ENCODE data around the gene PIP4K2B. TPM values are rescaled to one million over a fixed set of nuclear protein-coding genes. Genes with fewer than 3 reads are reported as not detected.

The PIP4K2B gene
- total RNA-seq, 2 experiments from 2014 or later = 33.0 to 38.6 TPM

GRCh38 chr17:38720941-38721340 is 78.4 kb downstream of the PIP4K2B start:
- no peak overlapping the region for H3K27ac ChIP-seq (ENCODE audit: low read depth, low read length, poor library complexity, severe bottlenecking)
- peaks cover 16% of the 10 kb centered on the region for H3K4me1 ChIP-seq (ENCODE audit: insufficient read depth, low read length, poor library complexity, severe bottlenecking)
- ChIA-PET CTCF (ENCODE audit: unreplicated experiment) (no interaction called here), POLR2A (no interaction called here)
- no peak overlapping the region for H2AFZ ChIP-seq (ENCODE audit: low read length)
- DNase-seq (ENCODE audit: low spot score) = no peak
- H3K4me2 ChIP-seq (ENCODE audit: low read length) = no peak overlapping the region
- no peaks in the 10 kb centered on the region for H3K9me3 ChIP-seq (ENCODE audit: low read length)
- H3K79me2 ChIP-seq (ENCODE audit: insufficient read depth, low read depth, low read length) = no peaks in the 10 kb centered on the region
- no peaks in the 10 kb centered on the region for H3K9me2 ChIP-seq (ENCODE audit: insufficient read depth, low read length)
- intact Hi-C loops (cut with micrococcal nuclease; ENCODE audit: unreplicated experiment) = no loop called here
- TF ChIP-seq EZH2phosphoT487 (IDR thresholded peaks at IDR 0.05; ENCODE audit: borderline replicate concordance, low read depth, low read length) (no peak), CTCF (conservative IDR thresholded peaks at IDR 0.05; ENCODE audit: low read length) (no peak)
- H3K4me3 ChIP-seq (ENCODE audit: low read depth, low read length, poor library complexity, severe bottlenecking) = no peak overlapping the region
- peaks cover 79% of the 10 kb centered on the region for H3K36me3 ChIP-seq (ENCODE audit: insufficient read depth, low read length)
- BruUV-seq (replicated peaks) = no TSS peak
- no peaks in the 10 kb centered on the region for H4K20me1 ChIP-seq (ENCODE audit: insufficient read depth, low read length)

GRCh38 chr17:38719943-38720641 is 79.3 kb downstream of the PIP4K2B start:
- Histone ChIP-seq H3K27ac (ENCODE audit: low read depth, low read length, poor library complexity, severe bottlenecking) (no peak overlapping the region), H2AFZ (ENCODE audit: low read length) (no peak overlapping the region), H3K4me1 (ENCODE audit: insufficient read depth, low read length, poor library complexity, severe bottlenecking) (peaks cover 24% of the 10 kb centered on the region), H3K36me3 (ENCODE audit: insufficient read depth, low read length) (peaks cover 83% of the 10 kb centered on the region), H3K4me3 (ENCODE audit: low read depth, low read length, poor library complexity, severe bottlenecking) (no peak overlapping the region), H3K9me3 (ENCODE audit: low read length) (no peaks in the 10 kb centered on the region), H3K4me2 (ENCODE audit: low read length) (no peak overlapping the region), H3K79me2 (ENCODE audit: insufficient read depth, low read depth, low read length) (no peaks in the 10 kb centered on the region), H4K20me1 (ENCODE audit: insufficient read depth, low read length) (no peaks in the 10 kb centered on the region), H3K9me2 (ENCODE audit: insufficient read depth, low read length) (no peaks in the 10 kb centered on the region)
- POLR2A ChIA-PET = no interaction called here
- BruUV-seq (replicated peaks) = no TSS peak
- CTCF ChIA-PET (ENCODE audit: unreplicated experiment) = no interaction called here
- DNase-seq (ENCODE audit: low spot score) = no peak
- intact Hi-C loops (cut with micrococcal nuclease; ENCODE audit: unreplicated experiment) = no loop called here
- no peak for TF ChIP-seq CTCF (conservative IDR thresholded peaks at IDR 0.05; ENCODE audit: low read length)
- no peak for TF ChIP-seq EZH2phosphoT487 (IDR thresholded peaks at IDR 0.05; ENCODE audit: borderline replicate concordance, low read depth, low read length)

GRCh38 chr17:38719289-38719942 is 79.9 kb downstream of the PIP4K2B start:
- Histone ChIP-seq H3K4me3 (ENCODE audit: low read depth, low read length, poor library complexity, severe bottlenecking) (no peak overlapping the region), H3K36me3 (ENCODE audit: insufficient read depth, low read length) (peaks cover 84% of the 10 kb centered on the region), H3K79me2 (ENCODE audit: insufficient read depth, low read depth, low read length) (no peaks in the 10 kb centered on the region), H3K9me3 (ENCODE audit: low read length) (no peaks in the 10 kb centered on the region), H3K4me1 (ENCODE audit: insufficient read depth, low read length, poor library complexity, severe bottlenecking) (peaks cover 28% of the 10 kb centered on the region), H3K27ac (ENCODE audit: low read depth, low read length, poor library complexity, severe bottlenecking) (no peak overlapping the region), H4K20me1 (ENCODE audit: insufficient read depth, low read length) (no peaks in the 10 kb centered on the region), H3K9me2 (ENCODE audit: insufficient read depth, low read length) (no peaks in the 10 kb centered on the region), H3K4me2 (ENCODE audit: low read length) (no peak overlapping the region), H2AFZ (ENCODE audit: low read length) (no peak overlapping the region)
- ChIA-PET POLR2A (interaction anchor here (0.5 to 0.9 kb wide), 3 partner anchors 12 to 64 kb away, joined by 3 to 6 read pairs (median 3); partner anchors contain the start of gene MLLT6), CTCF (ENCODE audit: unreplicated experiment) (no interaction called here)
- intact Hi-C loops (cut with micrococcal nuclease; ENCODE audit: unreplicated experiment) = no loop called here
- no TSS peak for BruUV-seq (replicated peaks)
- TF ChIP-seq CTCF (conservative IDR thresholded peaks at IDR 0.05; ENCODE audit: low read length) (no peak), EZH2phosphoT487 (IDR thresholded peaks at IDR 0.05; ENCODE audit: borderline replicate concordance, low read depth, low read length) (no peak)
- no peak for DNase-seq (ENCODE audit: low spot score)

Measured in OCI-LY7 (cell line).